Calu3 (cell line): ENCODE data around the gene INTS13. TPM values are rescaled to one million over a fixed set of nuclear protein-coding genes. Genes with fewer than 3 reads are reported as not detected.

Source experiments
- BruUV-seq: library from RNA; stranded (reverse); fragments of 400-500 nt; replicated peaks from 2 replicates; lab custom pipeline; 2021; lab: Mats Ljungman, UMichigan
- CTCF ChIA-PET: fragments of 300-600 bp; sonication (Branson Sonifier 250); formaldehyde crosslinking; loops from one replicate; lab custom pipeline; 2022; ENCODE audit warnings: antibody characterized with exemption; lab: Charles Lee
- DNase-seq: peaks from one replicate; pipeline ENCODE4 v3.0.0; 2022
- H3K27ac Mint-ChIP-seq: one replicate; pipeline ENCODE4 v1.8.0; 2022; ENCODE audit warnings: mixed read lengths; ENCODE audit not compliant: unreplicated experiment
- H3K27me3 Mint-ChIP-seq: one replicate; pipeline ENCODE4 v1.8.0; 2022; ENCODE audit warnings: mixed read lengths; ENCODE audit not compliant: unreplicated experiment
- H3K36me3 Mint-ChIP-seq: one replicate; pipeline ENCODE4 v1.8.0; 2022; ENCODE audit warnings: mild to moderate bottlenecking, moderate library complexity, mixed read lengths; ENCODE audit not compliant: insufficient read depth, unreplicated experiment
- H3K4me1 Mint-ChIP-seq: one replicate; pipeline ENCODE4 v1.8.0; 2022; ENCODE audit warnings: mild to moderate bottlenecking, low read depth, mixed read lengths; ENCODE audit not compliant: unreplicated experiment
- H3K4me3 Mint-ChIP-seq: one replicate; pipeline ENCODE4 v1.8.0; 2022; ENCODE audit warnings: mild to moderate bottlenecking, low read depth, moderate library complexity, mixed read lengths; ENCODE audit not compliant: unreplicated experiment
- H3K9me3 Mint-ChIP-seq: one replicate; pipeline ENCODE4 v1.8.0; 2022; ENCODE audit warnings: low read depth, mixed read lengths; ENCODE audit not compliant: unreplicated experiment
- CTCF ChIP-seq: fragments of 200-600 bp; IDR thresholded peaks from one replicate; pipeline ENCODE4 v1.8.0; 2022; ENCODE audit warnings: antibody characterized with exemption; ENCODE audit not compliant: unreplicated experiment
- intact Hi-C: fragments of 100-400 bp; cut with micrococcal nuclease; formaldehyde crosslinking; loops from one replicate; pipeline ENCODE4 v1.10.0; 2022; ENCODE audit not compliant: unreplicated experiment
- total RNA-seq: library from RNA; stranded (reverse); gene quantifications from 2 replicates; pipeline ENCODE4 v1.2.3, GENCODE V29; 2022

Gene INTS13
- total RNA-seq, 1 experiment from 2014 or later = 35.0 TPM

GRCh38 chr12:26978801-26979200 is 41.0 kb upstream of the INTS13 start:
- H3K27me3 Mint-ChIP-seq = no peaks in the 10 kb centered on the region
- CTCF ChIA-PET = no interaction called here
- no peak for DNase-seq
- no peak for TF ChIP-seq CTCF
- no peaks in the 10 kb centered on the region for H3K36me3 Mint-ChIP-seq
- no peaks in the 10 kb centered on the region for H3K9me3 Mint-ChIP-seq
- H3K4me3 Mint-ChIP-seq = no peak overlapping the region
- intact Hi-C loops = no loop called here
- H3K4me1 Mint-ChIP-seq = no peaks in the 10 kb centered on the region
- H3K27ac Mint-ChIP-seq = no peak overlapping the region
- BruUV-seq = no TSS peak

GRCh38 chr12:26976687-26977086 is 38.9 kb upstream of the INTS13 start:
- BruUV-seq = no TSS peak
- no peak for DNase-seq
- Mint-ChIP-seq H3K9me3 (no peaks in the 10 kb centered on the region), H3K27ac (no peak overlapping the region), H3K27me3 (no peaks in the 10 kb centered on the region), H3K4me3 (no peak overlapping the region), H3K4me1 (no peaks in the 10 kb centered on the region), H3K36me3 (no peaks in the 10 kb centered on the region)
- no peak for TF ChIP-seq CTCF
- CTCF ChIA-PET = interaction anchor here (1.1 kb wide), 1 partner anchor 10 kb away, joined by 3 read pairs; no protein-coding TSS in a partner anchor
- intact Hi-C loops = no loop called here

- Mint-ChIP-seq H3K9me3 (no peaks in the 10 kb centered on the region), H3K27ac (no peak overlapping the region), H3K4me1 (no peaks in the 10 kb centered on the region), H3K36me3 (peaks cover 10% of the 10 kb centered on the region), H3K27me3 (no peaks in the 10 kb centered on the region), H3K4me3 (no peak overlapping the region)
- intact Hi-C loops = no loop called here
- no peak for DNase-seq
- BruUV-seq = no TSS peak
- CTCF ChIA-PET = no interaction called here
- no peak for TF ChIP-seq CTCF
Observed at GRCh38 chr12:26971963-26972362, 34.2 kb upstream of the INTS13 start.

GRCh38 chr12:26970136-26970535 is 32.4 kb upstream of the INTS13 start:
- intact Hi-C loops = no loop called here
- BruUV-seq = no TSS peak
- H3K27ac Mint-ChIP-seq = no peak overlapping the region
- CTCF ChIA-PET = no interaction called here
- H3K27me3 Mint-ChIP-seq = no peaks in the 10 kb centered on the region
- no peaks in the 10 kb centered on the region for H3K9me3 Mint-ChIP-seq
- TF ChIP-seq CTCF = no peak
- no peak for DNase-seq
- no peaks in the 10 kb centered on the region for H3K4me1 Mint-ChIP-seq
- peaks cover 10% of the 10 kb centered on the region for H3K36me3 Mint-ChIP-seq
- H3K4me3 Mint-ChIP-seq = no peak overlapping the region
